H9 (cell line): Measurements from ENCODE around the gene CDH13. TPM values are rescaled to one million over a fixed set of nuclear protein-coding genes. Genes with fewer than 3 reads are reported as not detected.

Source experiments
- DNase-seq: peaks from one replicate; pipeline ENCODE4 v3.0.0-alpha.2; 2017
- H2AFZ ChIP-seq: one replicate; pipeline ENCODE4 v1.6.1; 2013; ENCODE audit warnings: mild to moderate bottlenecking, low read length, control low read depth, moderate library complexity
- H2AK5ac ChIP-seq: 2 replicates; pipeline ENCODE4 v1.6.1; 2013; ENCODE audit warnings: low read length, control low read depth, mixed read lengths; ENCODE audit not compliant: insufficient read length
- H2BK120ac ChIP-seq: one replicate; pipeline ENCODE4 v1.6.1; 2013; ENCODE audit warnings: low read depth, mild to moderate bottlenecking, low read length, control low read depth, inconsistent platforms; ENCODE audit not compliant: poor library complexity, severe bottlenecking
- H2BK12ac ChIP-seq: 2 replicates; pipeline ENCODE4 v1.6.1; 2013; ENCODE audit warnings: low read length, control low read depth, mixed read lengths, low read depth; ENCODE audit not compliant: insufficient read length
- H2BK15ac ChIP-seq: 2 replicates; pipeline ENCODE4 v1.6.1; 2013; ENCODE audit warnings: low read depth, low read length, control low read depth
- H2BK20ac ChIP-seq: one replicate; pipeline ENCODE4 v1.6.1; 2013; ENCODE audit warnings: low read depth, mild to moderate bottlenecking, low read length, control low read depth, inconsistent platforms; ENCODE audit not compliant: poor library complexity, severe bottlenecking
- H2BK5ac ChIP-seq: 2 replicates; pipeline ENCODE4 v1.6.1; 2013; ENCODE audit warnings: low read length, control low read depth, mixed read lengths; ENCODE audit not compliant: insufficient read length
- H3K14ac ChIP-seq: 2 replicates; pipeline ENCODE4 v1.6.1; 2013; ENCODE audit warnings: low read length, control low read depth; ENCODE audit not compliant: insufficient read depth
- H3K18ac ChIP-seq: 2 replicates; pipeline ENCODE4 v1.6.1; 2013; ENCODE audit warnings: low read depth, mild to moderate bottlenecking, mixed read lengths, low read length, control low read depth; ENCODE audit not compliant: insufficient read length
- H3K23ac ChIP-seq: 2 replicates; pipeline ENCODE4 v1.6.1; 2013; ENCODE audit warnings: low read length, control low read depth, mixed read lengths, low read depth; ENCODE audit not compliant: insufficient read length
- H3K23me2 ChIP-seq: 2 replicates; pipeline ENCODE4 v1.6.1; 2013; ENCODE audit warnings: low read depth, mild to moderate bottlenecking, mixed read lengths, low read length, control low read depth; ENCODE audit not compliant: insufficient read length, poor library complexity, severe bottlenecking
- H3K27ac ChIP-seq: 2 replicates; pipeline ENCODE4 v1.5.1; 2013; ENCODE audit warnings: low read length, control low read depth, mixed read lengths, low read depth; ENCODE audit not compliant: insufficient read length
- H3K27me3 ChIP-seq: 2 replicates; pipeline ENCODE4 v1.6.1; 2013; ENCODE audit warnings: low read length, control low read depth, inconsistent platforms; ENCODE audit not compliant: insufficient read depth
- H3K4ac ChIP-seq: 2 replicates; pipeline ENCODE4 v1.6.1; 2013; ENCODE audit warnings: low read depth, mild to moderate bottlenecking, control low read depth, inconsistent platforms, low read length, moderate library complexity
- H3K4me1 ChIP-seq: 2 replicates; pipeline ENCODE4 v1.6.1; 2013; ENCODE audit warnings: low read length, control low read depth, inconsistent platforms; ENCODE audit not compliant: insufficient read depth
- H3K4me2 ChIP-seq: 2 replicates; pipeline ENCODE4 v1.6.1; 2013; ENCODE audit warnings: low read length, control low read depth, mixed read lengths; ENCODE audit not compliant: insufficient read length, insufficient read depth
- H3K56ac ChIP-seq: 2 replicates; pipeline ENCODE4 v1.6.1; 2013; ENCODE audit warnings: low read depth, mild to moderate bottlenecking, mixed read lengths, low read length, control low read depth; ENCODE audit not compliant: insufficient read length
- H3K79me1 ChIP-seq: 2 replicates; pipeline ENCODE4 v1.6.1; 2013; ENCODE audit warnings: low read depth, mild to moderate bottlenecking, moderate library complexity, low read length, control low read depth, inconsistent platforms; ENCODE audit not compliant: insufficient read depth, poor library complexity, severe bottlenecking
- H3K79me2 ChIP-seq: 2 replicates; pipeline ENCODE4 v1.6.1; 2013; ENCODE audit warnings: low read length, control low read depth, inconsistent platforms; ENCODE audit not compliant: insufficient read depth
- H3K9ac ChIP-seq: 2 replicates; pipeline ENCODE4 v1.6.1; 2013; ENCODE audit warnings: low read length, control low read depth, mixed read lengths; ENCODE audit not compliant: insufficient read length; ENCODE audit errors: extremely low read depth
- H3K9me3 ChIP-seq: one replicate; pipeline ENCODE4 v1.6.1; 2013; ENCODE audit warnings: low read depth, low read length, inconsistent platforms; ENCODE audit not compliant: control insufficient read depth
- H3T11ph ChIP-seq: one replicate; pipeline ENCODE4 v1.6.1; 2013; ENCODE audit warnings: mild to moderate bottlenecking, low read length, control low read depth, inconsistent platforms
- H4K20me1 ChIP-seq: one replicate; pipeline ENCODE4 v1.6.1; 2013; ENCODE audit not compliant: control insufficient read depth, insufficient read length, insufficient read depth
- H4K5ac ChIP-seq: 2 replicates; pipeline ENCODE4 v1.6.1; 2013; ENCODE audit warnings: low read depth, mild to moderate bottlenecking, mixed read lengths, low read length, control low read depth; ENCODE audit not compliant: insufficient read length
- H4K8ac ChIP-seq: replicated peaks from 2 replicates; pipeline ENCODE4 v1.6.1; 2013; ENCODE audit warnings: low read length, control low read depth, mixed read lengths, low read depth; ENCODE audit not compliant: insufficient read length
- H4K91ac ChIP-seq: 2 replicates; pipeline ENCODE4 v1.6.1; 2013; ENCODE audit warnings: low read depth, mild to moderate bottlenecking, moderate library complexity, mixed read lengths, low read length, control low read depth; ENCODE audit not compliant: insufficient read length
- H3K27ac Mint-ChIP-seq, 3 experiments: 2 replicates in 2 of 3; 3 replicates in 1 of 3; pipeline ENCODE4 v1.8.0; 2020 to 2021; ENCODE audit warnings: mixed read lengths in 3 of 3, mild to moderate bottlenecking in 1 of 3, moderate library complexity in 1 of 3
- H3K27me3 Mint-ChIP-seq: 2 replicates; pipeline ENCODE4 v1.8.0; 2021; ENCODE audit warnings: low read depth, mild to moderate bottlenecking, moderate library complexity, mixed read lengths
- H3K36me3 Mint-ChIP-seq, 3 experiments: 2 replicates in 2 of 3; 3 replicates in 1 of 3; pipeline ENCODE4 v1.8.0; 2020 to 2021; ENCODE audit warnings: low read depth in 3 of 3, mixed read lengths in 3 of 3; ENCODE audit not compliant: insufficient read depth in 1 of 3
- H3K4me1 Mint-ChIP-seq, 2 experiments: 2 replicates each; pipeline ENCODE4 v1.8.0; 2020; ENCODE audit warnings: mixed read lengths in 2 of 2
- H3K4me3 Mint-ChIP-seq, 2 experiments: 2 replicates in 1 of 2; 3 replicates in 1 of 2; pipeline ENCODE4 v1.8.0; 2020 to 2021; ENCODE audit warnings: mild to moderate bottlenecking in 2 of 2, mixed read lengths in 2 of 2, moderate library complexity in 1 of 2
- H3K9me3 Mint-ChIP-seq, 2 experiments: 2 replicates in 1 of 2; 3 replicates in 1 of 2; pipeline ENCODE4 v1.8.0; 2020; ENCODE audit warnings: mild to moderate bottlenecking in 2 of 2, mixed read lengths in 2 of 2, moderate library complexity in 1 of 2
- CTCF ChIP-seq: fragments of 200-600 bp; sonication (generic); conservative IDR thresholded peaks from 3 replicates; pipeline ENCODE4 v1.8.0; 2021; ENCODE audit warnings: antibody characterized with exemption, mild to moderate bottlenecking
- WGBS: extraction: QIAGEN DNeasy Blood & Tissue Kit; methylation state at CpG from one replicate; pipeline ENCODE4 v1.1.7; 2013; ENCODE audit warnings: missing lambda C conversion rate, low lambda C conversion rate, mixed read lengths; ENCODE audit not compliant: insufficient read length; ENCODE audit errors: extremely low coverage; 5-methylcytosine and 5-hydroxymethylcytosine counted together
- total RNA-seq: library from RNA; stranded (reverse); gene quantifications from 2 replicates; pipeline ENCODE4 v1.2.1, GENCODE V29; 2021

The CDH13 gene
- total RNA-seq, 1 experiment from 2014 or later: 1.5 TPM

DNA sequence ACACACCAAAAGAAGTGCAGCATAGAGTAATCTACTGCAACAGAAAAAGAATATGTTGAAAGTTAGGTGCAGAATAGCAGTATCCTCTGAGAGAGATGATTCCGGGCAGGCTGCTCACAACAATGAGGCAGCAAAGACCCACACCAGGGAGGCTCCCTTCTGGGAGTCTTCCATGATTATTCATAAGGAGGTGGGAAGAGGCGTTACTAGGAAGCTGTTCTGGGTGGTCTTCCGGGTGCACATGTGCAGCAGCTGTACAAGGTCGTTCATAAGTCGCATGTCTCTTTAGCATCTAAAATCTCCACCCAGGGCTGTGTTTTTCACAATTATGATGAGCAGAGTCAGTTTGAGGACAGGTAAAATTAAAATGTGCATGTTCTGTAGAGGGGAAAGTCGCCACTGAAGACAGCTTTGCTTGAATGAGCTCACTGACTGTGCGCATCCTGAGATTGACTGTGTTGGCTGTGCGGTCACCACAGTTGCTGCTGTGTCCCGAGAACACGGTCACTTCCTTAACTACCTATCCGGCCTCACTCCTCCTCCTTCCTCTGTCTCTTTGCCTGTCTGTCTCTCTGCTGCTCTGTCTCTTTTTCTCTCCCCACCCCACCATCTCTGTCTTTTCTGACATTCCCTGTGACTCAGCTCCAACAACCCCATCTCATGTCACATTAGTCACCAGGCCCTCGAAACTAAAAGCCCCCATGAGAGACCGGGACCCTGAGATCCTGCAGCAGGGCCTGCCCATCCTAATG lies 1055.5 kb downstream of the CDH13 start:
- Histone ChIP-seq H4K91ac (no peak overlapping the region), H3K14ac (no peak overlapping the region), H2BK12ac (no peak overlapping the region), H4K5ac (no peak overlapping the region), H3K18ac (no peak overlapping the region), H3T11ph (no peak overlapping the region), H3K79me2 (no peaks in the 10 kb centered on the region), H2BK5ac (no peak overlapping the region), H4K20me1 (no peaks in the 10 kb centered on the region), H3K23ac (no peak overlapping the region), H3K56ac (no peak overlapping the region), H3K9ac (no peak overlapping the region), H2BK120ac (no peak overlapping the region), H2AK5ac (no peak overlapping the region), H3K9me3 (no peaks in the 10 kb centered on the region), H2BK15ac (no peak overlapping the region), H2AFZ (no peak overlapping the region), H2BK20ac (no peak overlapping the region), H3K27ac (no peak overlapping the region), H3K4ac (no peak overlapping the region), H3K79me1 (no peaks in the 10 kb centered on the region), H3K27me3 (no peaks in the 10 kb centered on the region), H3K4me2 (no peak overlapping the region), H3K23me2 (no peaks in the 10 kb centered on the region), H3K4me1 (no peaks in the 10 kb centered on the region; the same call in 1 of the 2 replicates), H4K8ac (no peak overlapping the region)
- Mint-ChIP-seq H3K36me3 (no peaks in the 10 kb centered on the region; a peak in 1 of 7 replicates), H3K27me3 (peaks cover 1% of the 10 kb centered on the region; the same call in 1 of the 2 replicates), H3K4me3 (no peak overlapping the region), H3K9me3 (no peaks in the 10 kb centered on the region), H3K4me1 (peaks cover 19 to 20% of the 10 kb centered on the region in 2 experiments), H3K27ac (no peak overlapping the region; a peak in 2 of 7 replicates)
- DNase-seq: no peak
- no CpG with 5 or more reads among the region's 13 CpGs for WGBS
- no peak for TF ChIP-seq CTCF
